Motor neuron (in vitro differentiated cells): Measurements from ENCODE around the gene DDX39A. TPM values are rescaled to one million over a fixed set of nuclear protein-coding genes. Genes with fewer than 3 reads are reported as not detected.

Source experiments
- ATAC-seq, 8 experiments: fragments of 200-7000 bp; cut with Tn5 transposase; replicated peaks in 6 of 8; 2 replicates each; pipeline ENCODE4 v1.8.0; 2021; ENCODE audit warnings: mild to moderate bottlenecking in 8 of 8, moderate library complexity in 8 of 8
- H3K27ac ChIP-seq, 2 donors: fragments of 250-450 bp; sonication (Bioruptor Pico); 2 replicates each; pipeline ENCODE4 v1.9.0; 2021; ENCODE audit warnings: antibody characterized with exemption in 2 of 2, mild to moderate bottlenecking in 2 of 2, moderate library complexity in 1 of 2
- H3K4me1 ChIP-seq, 2 donors: fragments of 250-450 bp; sonication (Bioruptor Pico); replicated peaks in 1 of 2; 2 replicates each; pipeline ENCODE4 v1.6.1; 2021; ENCODE audit warnings: antibody characterized with exemption in 2 of 2, mild to moderate bottlenecking in 2 of 2, moderate library complexity in 1 of 2
- H3K4me3 ChIP-seq, 5 donors: fragments of 250-450 bp; sonication (Bioruptor Pico); 2 replicates each; pipeline ENCODE4 v1.9.0; 2021; ENCODE audit warnings: antibody characterized with exemption in 5 of 5, mild to moderate bottlenecking in 5 of 5, moderate library complexity in 4 of 5
- WGBS, 10 experiments: fragments of 450-650 bp; shearing (Covaris generic); methylation state at CpG; one replicate each; pipeline ENCODE4 v1.0.0; 2022; 5-methylcytosine and 5-hydroxymethylcytosine counted together
- in situ Hi-C, 9 experiments: fragments of 400-800 bp; cut with MboI; loops; one replicate each; pipeline ENCODE4 v1.15.0; 2021; ENCODE audit warnings: low sequenced_read_pairs in 9 of 9, low pct_unique_long_range_greater_than_20kb in 2 of 9; ENCODE audit not compliant: unreplicated experiment in 9 of 9
- total RNA-seq, 8 experiments: library from RNA; unstranded; fragments of 300-600 nt; gene quantifications; 2 replicates each; pipeline versions ENCODE4 v1.2.3 to v1.2.4, GENCODE V29; 2022

DDX39A gene
- total RNA-seq, 8 experiments from 2014 or later, result 25.7 to 134 (median 58.3) TPM

DNA sequence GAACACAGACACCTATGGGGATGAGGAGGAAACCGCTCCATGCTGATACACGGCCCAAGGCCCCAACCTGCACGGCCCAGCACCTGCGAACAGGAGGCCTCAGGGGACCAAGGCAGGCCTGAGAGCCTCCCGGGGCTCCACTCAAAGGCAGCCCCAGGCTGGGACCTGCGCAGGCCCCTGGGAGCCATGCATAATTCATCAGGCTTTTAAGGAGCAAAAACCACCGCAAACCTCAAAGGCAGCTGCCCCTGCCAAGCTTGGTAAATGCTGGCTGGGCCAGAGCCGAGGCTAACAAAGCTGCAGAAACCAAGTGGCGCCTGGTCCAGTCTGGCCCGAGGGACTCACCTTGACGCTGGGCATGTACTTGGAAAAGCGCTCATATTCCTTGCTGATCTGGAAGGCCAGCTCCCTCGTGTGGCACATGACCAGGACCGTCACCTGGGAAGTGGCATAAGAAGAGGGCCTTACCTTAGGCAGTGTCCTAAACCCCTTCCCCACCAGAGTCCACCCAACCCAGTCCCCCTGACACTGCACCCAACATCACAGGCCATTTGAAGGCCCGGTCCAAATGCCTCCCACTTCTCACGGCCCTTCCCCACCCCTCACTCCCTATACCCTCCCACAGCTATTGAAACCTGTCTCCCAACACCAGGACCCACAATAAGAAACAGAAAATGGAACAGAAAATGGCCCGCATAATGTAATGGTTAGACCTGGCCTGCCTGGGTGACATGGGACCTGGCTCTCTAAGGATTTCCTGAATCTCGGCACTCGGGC is 7.8 kb downstream of the DDX39A start:
- no peak overlapping the region for H3K27ac ChIP-seq
- 73 to 100% (median 93%) methylated on average over 1 to 4 of the region's 19 CpGs; no CpG with 5 or more reads in 3 of the 10 experiments for WGBS, 10 experiments
- no peak for ATAC-seq
- H3K4me1 ChIP-seq, result peaks cover 9 to 11% of the 10 kb centered on the region in 2 donors
- H3K4me3 ChIP-seq, result no peak overlapping the region
- in situ Hi-C loops, result loop anchor here in 2 of 9 experiments (25.0 kb wide), 2 partner anchors 274 to 524 kb away; partner anchors contain the start of genes ASF1B (in 1 of the 2) and NANOS3 (in 1 of the 2)

DNA sequence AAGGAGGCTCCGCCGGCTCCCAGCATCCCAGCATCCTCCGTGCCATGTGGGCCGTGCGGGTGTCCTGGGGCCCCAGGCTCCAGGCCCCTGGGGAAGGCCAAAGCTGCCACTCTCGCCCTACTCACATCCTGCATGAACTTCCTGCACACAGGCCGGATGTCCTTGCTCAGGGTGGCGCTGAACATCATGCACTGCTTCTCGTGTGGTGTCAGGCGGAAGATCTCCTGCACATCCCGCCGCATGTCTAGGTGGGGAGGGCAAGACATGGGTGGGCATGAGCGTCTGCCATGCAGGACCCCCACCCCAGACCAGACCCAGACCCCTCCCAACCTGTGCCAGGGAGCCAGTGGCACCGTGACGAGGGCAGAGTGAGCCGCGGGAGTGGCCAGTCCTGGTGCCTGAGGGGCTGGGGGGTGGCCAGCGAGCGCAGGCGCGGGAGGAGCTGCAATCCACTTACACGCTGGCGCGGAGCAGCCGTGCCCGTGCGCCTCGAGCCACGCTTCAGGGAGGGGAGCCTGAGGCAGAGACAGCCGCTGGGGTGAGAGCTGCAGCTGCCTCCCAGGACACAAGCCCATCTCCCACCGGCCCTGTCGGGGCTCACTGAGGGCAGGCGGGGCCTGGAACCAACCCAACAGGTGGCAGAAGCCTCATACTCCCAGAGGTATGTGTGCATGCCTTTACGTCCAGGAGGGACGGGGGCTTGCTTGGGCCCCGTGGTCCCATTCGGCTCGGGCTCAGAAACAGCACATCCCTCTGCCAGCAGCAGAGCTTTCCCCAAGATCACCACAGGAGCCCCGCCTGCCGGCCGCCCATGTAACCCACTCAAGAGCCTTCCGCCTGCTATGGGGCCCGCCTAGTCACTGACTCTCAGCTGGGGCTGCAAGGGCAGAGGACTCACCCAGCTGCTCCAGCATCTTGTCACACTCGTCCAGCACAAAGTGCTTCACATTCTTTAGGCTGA is 8.8 kb downstream of the DDX39A start:
- in situ Hi-C loops, result loop anchor here in 2 of 9 experiments (25.0 kb wide), 2 partner anchors 273 to 523 kb away; partner anchors contain the start of genes ASF1B (in 1 of the 2) and NANOS3 (in 1 of the 2)
- ATAC-seq, result no peak
- WGBS, 10 experiments, result 40 to 100% (median 91%) methylated on average over 1 to 6 of the region's 44 CpGs; no CpG with 5 or more reads in 5 of the 10 experiments
- H3K4me1 ChIP-seq, result peaks cover 9 to 12% of the 10 kb centered on the region in 2 donors
- H3K4me3 ChIP-seq, result no peak overlapping the region
- H3K27ac ChIP-seq, result no peak overlapping the region

DNA sequence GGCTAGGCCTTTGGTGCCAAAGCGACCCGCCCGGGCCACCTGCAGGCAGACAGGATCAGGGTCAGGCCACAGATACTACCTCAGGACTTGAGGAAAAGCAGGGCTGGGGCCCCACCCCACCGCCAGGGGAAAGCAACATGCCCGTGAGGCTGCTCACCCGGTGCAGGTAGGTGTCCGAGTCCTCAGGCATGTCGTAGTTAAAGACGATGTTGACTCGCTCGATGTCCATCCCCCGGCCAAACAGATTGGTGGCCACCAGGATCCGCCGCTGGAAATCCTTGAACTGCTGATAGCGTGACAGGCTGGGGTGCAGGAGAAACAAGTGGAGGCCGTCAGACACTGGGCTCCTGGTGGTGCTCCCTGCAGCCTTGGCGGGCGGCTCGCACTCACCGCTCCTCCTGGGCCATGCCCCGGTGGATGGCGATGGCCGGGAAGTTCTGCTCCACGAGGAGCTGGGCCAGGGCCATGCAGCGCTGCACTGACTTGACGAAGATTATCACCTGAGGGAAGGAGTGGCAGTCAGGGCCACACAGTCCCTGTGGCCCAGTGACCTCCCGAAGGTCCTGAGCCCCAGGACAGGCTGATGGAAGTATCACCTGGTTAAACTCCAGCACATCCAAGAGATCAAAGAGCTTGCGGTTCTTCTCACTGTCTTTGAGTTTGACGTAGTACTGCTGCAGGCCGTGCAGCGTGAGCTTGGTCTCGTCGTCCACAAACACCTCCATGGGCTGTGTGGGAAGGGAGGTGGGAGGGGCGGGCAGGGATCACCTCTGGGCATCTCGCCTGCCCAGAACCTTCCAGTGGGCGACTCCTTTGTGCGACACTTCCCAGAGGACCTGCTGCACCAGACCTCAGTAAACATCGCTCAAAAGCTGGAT is 9.8 kb downstream of the DDX39A start:
- Histone ChIP-seq H3K27ac (no peak overlapping the region), H3K4me1 (peaks cover 9 to 12% of the 10 kb centered on the region in 2 donors), H3K4me3 (no peak overlapping the region)
- in situ Hi-C loops, result loop anchor here in 2 of 9 experiments (25.0 kb wide), 2 partner anchors 272 to 522 kb away; partner anchors contain the start of genes ASF1B (in 1 of the 2) and NANOS3 (in 1 of the 2)
- no peak for ATAC-seq
- 86 to 100% (median 94%) methylated on average over 1 to 11 of the region's 38 CpGs; no CpG with 5 or more reads in 3 of the 10 experiments for WGBS, 10 experiments

DNA sequence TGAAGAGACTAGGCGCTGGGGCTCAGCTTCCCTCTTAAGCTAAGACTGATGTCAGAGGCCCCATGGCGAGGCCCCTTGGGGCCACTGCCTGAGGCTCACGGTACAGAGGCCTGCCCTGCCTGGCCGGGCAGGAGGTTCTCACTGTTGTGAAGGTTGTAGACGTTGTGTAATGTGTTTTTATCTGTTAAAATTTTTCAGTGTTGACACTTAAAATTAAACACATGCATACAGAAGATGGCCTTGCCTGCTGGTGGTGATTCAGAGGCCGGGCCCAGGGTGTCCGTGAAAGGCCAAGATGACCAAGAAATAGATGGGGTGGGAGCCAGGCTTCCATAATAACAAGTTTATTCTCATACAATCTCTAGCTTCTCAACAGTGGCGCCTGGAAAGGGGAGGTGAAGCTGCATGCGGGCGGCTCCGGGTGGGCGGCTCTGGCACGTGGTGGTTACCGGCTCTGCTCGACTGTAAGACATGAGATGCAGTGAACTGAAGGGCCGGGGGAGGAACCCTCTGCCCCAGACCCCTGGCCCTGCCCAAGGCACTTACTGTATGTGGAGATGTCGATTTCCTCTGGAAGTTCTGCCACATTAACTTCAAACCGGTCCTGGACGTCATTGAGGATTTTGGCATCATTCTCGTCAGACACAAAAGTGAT is 10.5 kb downstream of the DDX39A start:
- in situ Hi-C loops, result loop anchor here in 2 of 9 experiments (25.0 kb wide), 2 partner anchors 271 to 521 kb away; partner anchors contain the start of genes ASF1B (in 1 of the 2) and NANOS3 (in 1 of the 2)
- no peak for ATAC-seq
- peaks cover 4 to 11% of the 10 kb centered on the region in 2 donors for H3K4me1 ChIP-seq
- H3K27ac ChIP-seq, result no peak overlapping the region
- H3K4me3 ChIP-seq, result no peak overlapping the region
- WGBS, 10 experiments, result 50 to 100% (median 88%) methylated on average over 2 to 8 of the region's 20 CpGs; no CpG with 5 or more reads in 3 of the 10 experiments

DNA sequence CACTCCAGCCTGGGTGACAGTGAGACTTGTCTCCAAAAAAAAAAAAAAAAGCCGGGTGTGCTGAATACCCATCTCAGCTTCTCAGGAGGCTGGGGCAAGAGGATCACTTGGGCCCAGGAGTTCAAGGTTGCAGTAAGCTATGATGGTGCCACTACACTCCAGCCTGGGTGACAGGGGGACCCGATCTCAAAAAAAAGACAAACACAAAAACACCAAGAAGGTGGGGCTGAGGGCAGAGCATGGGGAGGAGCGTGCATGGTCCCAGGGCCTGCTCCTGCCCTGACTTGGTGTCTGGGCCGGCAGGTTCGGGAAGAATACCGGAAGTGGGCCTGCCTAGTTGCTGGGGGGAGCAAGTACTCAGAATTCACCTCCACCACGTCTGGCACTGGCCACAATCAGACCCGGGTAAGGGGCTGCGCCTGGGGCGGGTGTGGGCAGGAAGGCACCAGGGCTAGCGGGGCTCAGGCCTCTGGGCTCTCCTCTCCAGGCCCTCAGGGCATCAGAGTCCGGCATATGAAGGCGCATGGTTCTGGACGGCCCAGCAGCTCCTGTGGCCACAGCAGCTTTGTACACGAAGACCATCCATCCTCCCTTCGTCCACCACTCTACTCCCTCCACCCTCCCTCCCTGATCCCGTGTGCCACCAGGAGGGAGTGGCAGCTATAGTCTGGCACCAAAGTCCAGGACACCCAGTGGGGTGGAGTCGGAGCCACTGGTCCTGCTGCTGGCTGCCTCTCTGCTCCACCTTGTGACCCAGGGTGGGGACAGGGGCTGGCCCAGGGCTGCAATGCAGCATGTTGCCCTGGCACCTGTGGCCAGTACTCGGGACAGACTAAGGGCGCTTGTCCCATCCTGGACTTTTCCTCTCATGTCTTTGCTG is 11.3 kb downstream of the DDX39A start:
- WGBS, 10 experiments, result 69 to 100% (median 89%) methylated on average over 2 to 5 of the region's 20 CpGs; no CpG with 5 or more reads in 5 of the 10 experiments
- Histone ChIP-seq H3K4me3 (no peak overlapping the region), H3K27ac (no peak overlapping the region), H3K4me1 (peaks cover 0 to 9% of the 10 kb centered on the region in 2 donors)
- ATAC-seq, result peak in 2 of 8 experiments; percentile 1 to 5
- in situ Hi-C loops, result loop anchor here in 2 of 9 experiments (25.0 kb wide), 2 partner anchors 271 to 521 kb away; partner anchors contain the start of genes ASF1B (in 1 of the 2) and NANOS3 (in 1 of the 2)

DNA sequence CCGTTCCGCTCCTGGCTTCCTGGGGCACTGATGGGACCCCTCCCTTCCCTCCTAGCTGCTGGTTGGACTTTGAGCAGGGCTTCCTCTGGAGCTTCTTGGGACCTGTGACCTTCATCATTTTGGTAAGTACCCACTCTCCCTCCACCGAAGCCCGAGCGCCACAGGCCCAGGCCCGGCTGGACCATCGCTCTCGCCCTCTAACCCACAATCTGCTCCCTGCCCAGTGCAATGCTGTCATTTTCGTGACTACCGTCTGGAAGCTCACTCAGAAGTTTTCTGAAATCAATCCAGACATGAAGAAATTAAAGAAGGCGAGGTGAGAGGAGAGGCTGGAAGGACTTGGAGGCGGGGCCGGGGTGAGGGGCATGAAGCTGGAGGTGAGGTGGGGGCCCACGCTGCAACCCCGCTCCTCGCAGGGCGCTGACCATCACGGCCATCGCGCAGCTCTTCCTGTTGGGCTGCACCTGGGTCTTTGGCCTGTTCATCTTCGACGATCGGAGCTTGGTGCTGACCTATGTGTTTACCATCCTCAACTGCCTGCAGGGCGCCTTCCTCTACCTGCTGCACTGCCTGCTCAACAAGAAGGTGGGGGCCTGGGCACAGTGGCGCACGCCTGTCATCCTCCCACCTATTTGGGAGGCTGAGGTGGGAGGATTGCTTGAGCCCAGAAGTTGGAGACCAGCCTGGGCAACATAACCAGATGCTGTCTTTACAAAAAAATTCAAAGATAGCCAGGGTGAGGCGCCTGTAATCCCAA is 12.3 kb downstream of the DDX39A start:
- H3K4me1 ChIP-seq, result peaks cover 0 to 9% of the 10 kb centered on the region in 2 donors
- peak overlapping the region in 1 of 2 donors; percentile 83 for H3K27ac ChIP-seq
- peak overlapping the region in 1 of 5 donors; percentile 13 for H3K4me3 ChIP-seq
- in situ Hi-C loops, result loop anchor here in 2 of 9 experiments (25.0 kb wide), 2 partner anchors 270 to 520 kb away; partner anchors contain the start of genes ASF1B (in 1 of the 2) and NANOS3 (in 1 of the 2)
- WGBS, 10 experiments, result 80 to 100% (median 97%) methylated on average over 2 to 7 of the region's 27 CpGs; no CpG with 5 or more reads in 6 of the 10 experiments
- no peak for ATAC-seq

DNA sequence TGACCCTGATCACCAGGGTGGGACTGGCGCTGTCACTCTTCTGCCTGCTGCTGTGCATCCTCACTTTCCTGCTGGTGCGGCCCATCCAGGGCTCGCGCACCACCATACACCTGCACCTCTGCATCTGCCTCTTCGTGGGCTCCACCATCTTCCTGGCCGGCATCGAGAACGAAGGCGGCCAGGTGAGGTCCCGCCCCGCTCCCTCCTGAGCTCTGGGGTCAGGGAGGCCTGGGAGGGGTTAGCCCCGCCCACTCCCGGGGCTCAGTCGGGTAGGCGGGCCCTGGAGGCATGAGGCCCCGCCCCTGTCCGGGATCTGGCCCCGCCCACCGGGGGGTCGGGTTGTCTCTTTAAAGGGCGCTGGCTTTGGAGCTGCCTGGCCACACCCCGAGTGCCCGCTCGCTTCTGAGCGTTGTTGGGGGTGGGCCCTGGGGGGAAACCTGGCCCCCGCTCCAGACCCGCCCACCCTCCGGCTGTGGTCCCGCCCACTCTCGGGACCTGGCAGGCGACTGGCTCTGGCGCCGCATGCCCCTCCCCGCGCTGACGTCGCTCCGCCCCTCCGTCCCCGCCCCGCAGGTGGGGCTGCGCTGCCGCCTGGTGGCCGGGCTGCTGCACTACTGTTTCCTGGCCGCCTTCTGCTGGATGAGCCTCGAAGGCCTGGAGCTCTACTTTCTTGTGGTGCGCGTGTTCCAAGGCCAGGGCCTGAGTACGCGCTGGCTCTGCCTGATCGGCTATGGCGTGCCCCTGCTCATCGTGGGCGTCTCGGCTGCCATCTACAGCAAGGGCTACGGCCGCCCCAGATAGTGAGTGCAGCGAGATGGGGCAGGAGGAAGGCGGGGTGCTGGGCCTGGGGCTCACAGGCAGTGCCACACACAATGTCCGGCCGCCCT is 13.1 kb downstream of the DDX39A start:
- WGBS, 10 experiments, result 93 to 100% methylated on average over 1 to 2 of the region's 61 CpGs; no CpG with 5 or more reads in 8 of the 10 experiments
- in situ Hi-C loops, result loop anchor here in 2 of 9 experiments (25.0 kb wide), 2 partner anchors 269 to 519 kb away; partner anchors contain the start of genes ASF1B (in 1 of the 2) and NANOS3 (in 1 of the 2)
- Histone ChIP-seq H3K4me3 (peak overlapping the region; percentile 24 to 33 (median 31)), H3K27ac (peak overlapping the region in 1 of 2 donors; percentile 83), H3K4me1 (peaks cover 0 to 9% of the 10 kb centered on the region in 2 donors)
- ATAC-seq, result peak; percentile 43 to 92 (median 89)

DNA sequence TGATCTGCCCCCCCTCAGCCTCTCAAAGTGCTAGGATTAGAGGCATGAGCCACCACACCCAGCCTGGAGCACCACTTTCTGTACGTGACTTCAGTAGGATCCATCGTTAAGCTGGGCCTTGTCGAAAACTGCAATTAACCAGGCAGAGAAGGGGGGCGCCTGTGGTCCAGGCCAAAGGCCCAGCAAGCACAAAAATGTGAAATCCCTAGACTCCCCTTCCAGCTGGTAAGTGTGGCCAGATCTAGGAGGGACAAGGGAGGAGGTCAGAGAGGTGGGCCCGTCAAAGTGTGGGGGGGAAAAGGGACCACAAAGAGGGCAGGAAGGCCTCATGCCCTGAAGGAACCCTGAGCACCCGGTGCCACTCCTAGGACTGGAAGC is 13.8 kb downstream of the DDX39A start:
- Histone ChIP-seq H3K4me3 (peak overlapping the region; percentile 24 to 33 (median 31)), H3K27ac (peak overlapping the region in 1 of 2 donors; percentile 8), H3K4me1 (peaks cover 0 to 9% of the 10 kb centered on the region in 2 donors)
- 70% methylated on average over 2 of the region's 6 CpGs; no CpG with 5 or more reads in 9 of the 10 experiments for WGBS, 10 experiments
- no peak for ATAC-seq
- in situ Hi-C loops, result loop anchor here in 2 of 9 experiments (25.0 kb wide), 2 partner anchors 268 to 518 kb away; partner anchors contain the start of genes ASF1B (in 1 of the 2) and NANOS3 (in 1 of the 2)

DNA sequence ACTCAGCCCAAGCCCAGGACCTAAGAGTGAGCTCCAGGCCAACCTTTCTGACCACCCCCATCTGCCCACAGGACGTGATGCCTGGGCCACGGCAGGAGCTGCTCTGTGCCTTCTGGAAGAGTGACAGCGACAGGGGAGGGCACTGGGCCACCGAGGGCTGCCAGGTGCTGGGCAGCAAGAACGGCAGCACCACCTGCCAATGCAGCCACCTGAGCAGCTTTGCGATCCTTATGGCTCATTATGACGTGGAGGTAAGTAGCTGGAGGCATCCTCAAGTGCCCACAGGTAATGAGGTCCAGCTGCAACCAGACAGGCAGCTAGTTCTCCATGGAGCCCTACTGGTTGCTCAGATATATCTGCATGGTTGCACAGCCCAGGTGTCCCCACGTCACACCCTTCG is 14.8 kb downstream of the DDX39A start:
- Histone ChIP-seq H3K4me3 (no peak overlapping the region), H3K27ac (no peak overlapping the region), H3K4me1 (peaks cover 0 to 9% of the 10 kb centered on the region in 2 donors)
- WGBS, 10 experiments, result 90 to 100% (median 95%) methylated on average over 2 to 6 of the region's 9 CpGs; no CpG with 5 or more reads in 6 of the 10 experiments
- in situ Hi-C loops, result loop anchor here in 2 of 9 experiments (25.0 kb wide), 2 partner anchors 267 to 517 kb away; partner anchors contain the start of genes ASF1B (in 1 of the 2) and NANOS3 (in 1 of the 2)
- no peak for ATAC-seq
